GM18951 (cell line): ENCODE results near the gene CD40.

Experiments used
- POLR2A ChIP-seq: IDR thresholded peaks from 4 replicates; pipeline ENCODE4 v1.6.1; 2011; ENCODE audit warnings: mild to moderate bottlenecking; ENCODE audit not compliant: insufficient read length, insufficient read depth; ENCODE audit errors: extremely low read depth
- in situ Hi-C: fragments of 300-500 bp; cut with MboI; formaldehyde crosslinking; loops from one replicate; pipeline ENCODE4 v1.12.0; 2022; ENCODE audit warnings: low sequenced_read_pairs, mixed read lengths, inconsistent platforms; ENCODE audit not compliant: unreplicated experiment

CD40 gene

DNA sequence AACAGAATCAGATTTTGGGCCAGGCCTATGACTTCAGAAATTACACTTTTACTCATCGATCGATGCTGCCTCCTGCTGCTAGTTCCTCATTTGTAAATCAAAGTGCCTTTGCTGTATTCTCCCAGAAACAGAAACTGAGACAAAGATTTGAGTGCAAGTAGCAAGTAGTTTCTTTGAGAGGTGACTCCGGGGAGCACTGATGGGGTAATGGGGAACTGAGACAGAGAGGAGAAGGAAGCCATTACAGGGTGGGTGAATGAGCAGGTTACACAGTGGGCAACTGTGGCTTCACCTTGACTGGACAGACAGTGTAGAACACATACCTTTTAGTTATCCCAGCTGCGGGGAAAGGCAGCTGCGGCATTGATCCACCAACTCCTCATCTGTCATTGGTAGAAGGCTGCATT is 9.7 kb upstream of the CD40 start:
- no peak for TF ChIP-seq POLR2A
- in situ Hi-C loops: no loop called here

DNA sequence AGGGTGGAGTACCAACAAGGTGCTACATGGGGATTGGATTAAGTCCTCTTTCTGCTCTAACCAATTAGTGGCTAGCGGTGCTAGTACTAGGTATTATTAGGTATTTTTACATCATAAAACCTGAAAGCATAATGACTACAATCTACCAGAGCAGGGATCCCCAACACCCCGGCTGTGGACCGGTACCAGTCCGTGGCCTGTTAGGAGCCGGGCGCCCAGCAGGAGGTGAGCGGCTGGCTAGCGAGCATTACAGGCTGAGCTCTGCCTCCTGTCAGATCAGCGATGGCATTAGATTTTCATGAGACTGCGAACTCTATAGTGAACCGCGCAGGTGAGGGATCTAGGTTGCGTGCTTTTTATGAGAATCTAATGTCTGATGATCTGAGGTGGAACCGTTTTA is 9.1 kb upstream of the CD40 start:
- in situ Hi-C loops: no loop called here
- TF ChIP-seq POLR2A: no peak

DNA sequence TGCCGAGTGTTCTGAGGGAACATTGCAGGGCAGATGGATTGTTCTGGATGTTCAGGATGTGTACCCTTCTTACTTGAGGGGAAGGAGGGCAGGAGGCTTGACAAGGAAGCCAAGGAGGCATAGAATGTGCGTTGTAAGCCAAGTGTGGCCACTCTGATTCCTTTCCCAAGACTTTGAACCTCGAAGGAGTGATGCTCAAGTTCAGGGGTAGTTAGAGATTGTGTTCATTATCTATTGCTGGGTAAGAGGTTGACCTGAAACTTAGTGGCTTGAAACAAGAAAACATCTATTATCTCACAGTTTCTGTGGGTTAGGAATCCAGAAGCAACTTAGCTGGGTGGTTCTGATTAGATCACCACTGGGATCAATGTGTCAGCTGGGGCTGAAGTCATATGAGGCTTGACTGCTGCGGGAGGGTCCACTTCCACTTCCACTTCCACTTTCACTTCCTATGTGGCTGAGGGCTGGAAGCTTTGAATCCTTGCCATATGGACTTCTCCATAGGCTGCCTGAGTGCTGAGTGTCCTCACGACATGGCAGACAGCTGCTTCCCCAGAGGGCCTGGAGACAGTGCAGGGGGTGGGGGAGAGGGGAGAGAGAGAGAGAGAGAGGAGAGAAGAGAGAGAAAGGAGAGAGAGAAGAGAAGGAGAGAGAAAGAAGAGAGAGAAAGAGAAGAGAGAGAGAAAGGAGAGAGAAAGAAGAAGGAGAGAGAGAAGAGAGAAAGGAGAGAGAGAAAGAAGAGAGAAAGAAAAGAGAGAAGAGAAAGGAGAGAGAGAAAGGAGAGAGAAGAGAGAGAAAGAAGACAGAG is 6.9 kb upstream of the CD40 start:
- in situ Hi-C loops: no loop called here
- no peak for TF ChIP-seq POLR2A

DNA sequence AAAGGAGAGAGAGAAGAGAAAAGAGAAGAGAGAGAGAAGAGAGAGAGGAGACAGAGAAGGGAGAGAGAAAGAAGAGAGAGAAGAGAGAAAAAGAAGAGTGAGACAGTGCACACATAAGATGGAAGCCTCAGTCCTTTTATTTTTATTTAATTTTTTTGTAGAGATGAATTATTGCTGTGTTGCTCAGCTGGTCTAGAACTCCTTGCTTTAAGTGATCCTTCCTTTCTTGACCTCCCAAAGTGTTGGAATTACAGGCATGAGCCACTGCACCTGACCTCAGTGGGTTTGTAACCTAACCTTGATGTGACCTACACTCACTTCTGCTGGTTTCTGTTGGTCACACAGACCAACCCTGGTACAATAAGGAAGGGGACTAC is 6.3 kb upstream of the CD40 start:
- in situ Hi-C loops: no loop called here
- TF ChIP-seq POLR2A: no peak

DNA sequence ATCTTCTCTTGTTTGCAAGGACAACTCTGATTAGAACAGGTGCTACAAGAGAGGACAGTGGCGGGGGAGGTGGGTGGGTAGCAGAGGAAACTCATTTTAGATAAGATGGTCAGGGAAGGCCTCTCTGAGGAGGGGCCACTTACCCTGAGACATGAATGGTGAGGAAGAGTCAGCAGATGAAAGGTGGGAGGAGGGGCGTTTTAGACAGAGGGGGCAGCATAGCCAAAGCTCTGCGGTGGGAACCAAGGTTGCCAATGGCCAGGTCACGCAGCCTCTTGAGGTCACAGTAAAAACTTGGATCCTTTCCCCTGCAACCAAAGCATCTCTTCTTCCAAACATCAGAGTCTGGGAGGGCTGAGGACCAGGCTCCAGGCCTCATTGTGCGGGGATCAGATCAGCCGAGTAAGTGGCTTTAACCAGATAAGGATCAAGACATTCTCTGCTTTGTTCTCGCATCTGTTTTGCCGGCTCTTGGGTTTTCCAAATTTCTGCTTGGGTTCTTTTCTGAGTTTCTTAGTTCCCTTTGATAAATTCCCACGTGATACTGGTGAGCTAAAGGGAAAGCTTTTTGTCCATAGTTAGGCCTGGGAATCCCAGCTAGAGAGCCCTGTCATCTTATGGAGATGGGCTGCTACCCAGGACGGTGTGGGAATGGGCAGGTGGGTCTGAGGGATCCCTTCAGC is 5.5 kb upstream of the CD40 start:
- TF ChIP-seq POLR2A: no peak
- in situ Hi-C loops: no loop called here

DNA sequence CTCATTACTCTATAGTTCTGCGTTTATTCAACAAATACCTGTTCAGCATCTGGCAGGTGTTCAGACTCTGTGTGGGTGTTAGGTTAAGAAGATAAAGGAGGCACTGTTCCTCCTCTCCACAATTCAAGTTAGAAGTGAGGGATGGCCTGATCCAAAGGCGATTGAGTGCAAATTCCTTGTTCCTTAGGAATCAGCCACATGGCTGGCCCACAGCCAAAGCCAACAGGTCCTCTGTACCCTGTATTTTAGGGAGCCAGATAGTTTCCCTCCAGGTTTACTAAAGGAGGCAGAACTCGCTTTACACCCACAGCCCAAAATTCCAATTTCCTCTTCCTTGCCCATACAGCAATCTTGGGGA is 5.0 kb upstream of the CD40 start:
- no peak for TF ChIP-seq POLR2A
- in situ Hi-C loops: no loop called here

DNA sequence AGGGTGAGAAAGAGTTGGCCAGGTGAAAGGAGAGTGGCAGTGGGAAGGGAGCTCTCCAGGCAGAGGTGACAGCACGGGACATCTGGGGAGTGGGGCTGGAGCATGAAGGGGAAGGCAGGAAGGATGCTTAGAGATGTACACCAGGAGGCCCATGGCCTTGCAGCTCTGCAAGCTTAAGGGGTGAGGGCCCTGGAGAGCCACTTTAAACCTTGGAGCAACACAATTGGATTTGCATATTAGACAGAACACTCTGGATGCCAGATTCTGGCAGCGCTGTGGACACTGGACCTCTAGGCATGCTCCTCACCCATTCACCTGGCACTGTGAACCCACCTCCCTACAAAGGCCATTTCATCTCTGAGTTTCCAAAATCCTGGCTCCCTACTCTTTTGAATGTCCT is 3.7 kb upstream of the CD40 start:
- in situ Hi-C loops: no loop called here
- no peak for TF ChIP-seq POLR2A

DNA sequence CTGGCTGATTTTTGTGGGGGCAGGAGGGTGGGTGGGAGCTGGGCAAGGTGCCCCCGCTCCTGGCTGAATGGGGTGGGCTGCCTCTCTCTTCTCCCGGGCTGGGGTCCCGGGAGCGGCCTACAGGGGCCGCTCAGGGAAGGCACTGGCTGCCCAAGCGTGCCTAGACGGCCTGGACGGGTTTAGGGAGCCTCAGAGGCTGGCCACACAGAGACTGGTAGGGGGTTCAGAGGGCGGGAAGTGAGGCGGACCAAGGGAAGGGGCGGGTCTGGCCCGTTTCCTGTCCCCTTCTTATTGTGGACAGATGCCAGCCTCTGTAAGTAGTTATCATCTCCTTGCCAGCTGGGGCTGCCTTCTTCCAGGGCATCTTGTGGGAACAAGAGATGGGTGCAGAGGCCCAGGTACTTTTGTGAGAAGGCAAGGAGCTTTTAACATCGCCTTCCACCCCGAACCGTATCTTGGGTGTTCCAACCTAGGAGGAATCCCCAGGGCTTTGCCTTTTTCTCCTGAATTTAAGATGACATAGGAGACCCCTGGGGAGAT is 437 bp downstream of the CD40 start:
- in situ Hi-C loops: no loop called here
- TF ChIP-seq POLR2A: no peak

DNA sequence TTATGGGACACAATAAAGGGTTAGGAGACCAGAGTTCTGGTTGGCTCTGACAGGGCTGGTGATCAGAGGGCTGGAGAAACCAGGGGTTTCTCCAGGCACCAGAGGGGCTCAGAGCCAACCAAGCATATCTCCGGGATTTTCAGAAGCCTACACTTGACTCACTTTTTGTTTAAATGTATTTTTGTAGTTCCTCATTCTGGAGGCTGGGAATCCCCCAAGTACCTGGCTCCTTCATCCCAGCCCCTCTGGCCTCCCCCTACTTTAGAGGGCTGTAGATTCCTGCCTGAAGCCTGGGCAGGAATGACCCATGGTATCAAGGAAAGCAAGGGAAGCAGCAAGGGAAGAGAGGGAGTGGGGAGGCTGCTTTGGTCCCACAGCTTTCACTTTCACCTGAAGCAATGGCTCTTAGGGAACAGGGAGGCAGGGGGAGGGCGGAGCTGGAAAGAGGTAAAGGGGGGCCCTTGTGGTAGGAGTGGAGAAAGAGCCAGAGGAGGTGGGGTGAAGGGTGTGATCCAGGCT is 973 bp downstream of the CD40 start:
- TF ChIP-seq POLR2A: no peak
- in situ Hi-C loops: no loop called here

DNA sequence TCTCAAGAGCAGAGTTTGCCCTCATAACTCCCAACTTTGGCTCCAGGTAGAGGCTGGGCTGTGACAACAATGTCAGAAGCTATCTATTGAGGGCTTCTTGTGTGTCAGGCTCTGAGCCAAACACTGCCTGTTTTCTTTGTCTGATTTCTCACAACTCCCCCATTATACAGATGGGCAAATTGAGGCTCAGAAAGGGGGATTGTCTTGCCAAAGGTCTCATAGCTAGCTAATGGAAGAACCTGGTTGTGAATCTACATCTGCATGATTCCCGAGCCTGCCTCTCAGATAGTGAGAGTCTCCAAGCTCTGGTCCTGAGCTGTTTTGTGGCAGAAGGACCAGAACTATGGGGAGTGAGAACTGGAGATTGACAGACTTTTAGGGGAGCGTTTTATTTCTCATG is 1.4 kb downstream of the CD40 start:
- no peak for TF ChIP-seq POLR2A
- in situ Hi-C loops: no loop called here

DNA sequence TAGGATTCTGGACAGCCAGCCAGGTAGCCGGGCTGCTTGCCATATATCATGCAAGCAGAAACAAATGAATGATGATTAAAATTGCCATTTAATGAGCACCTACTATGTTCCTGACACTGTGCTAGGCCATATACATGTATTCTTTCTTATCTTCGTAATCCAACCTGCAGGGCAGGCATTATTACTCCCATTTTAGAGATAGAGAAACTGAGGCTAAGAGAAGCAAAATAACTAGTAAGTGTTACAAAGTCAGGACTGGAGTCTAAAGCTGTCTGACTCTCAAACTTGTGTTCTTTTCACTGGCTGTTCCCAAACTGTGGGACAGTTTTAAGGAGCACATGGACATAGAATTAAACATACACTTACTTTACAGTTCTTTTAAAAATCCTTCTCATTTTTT is 2.0 kb downstream of the CD40 start:
- in situ Hi-C loops: no loop called here
- no peak for TF ChIP-seq POLR2A

DNA sequence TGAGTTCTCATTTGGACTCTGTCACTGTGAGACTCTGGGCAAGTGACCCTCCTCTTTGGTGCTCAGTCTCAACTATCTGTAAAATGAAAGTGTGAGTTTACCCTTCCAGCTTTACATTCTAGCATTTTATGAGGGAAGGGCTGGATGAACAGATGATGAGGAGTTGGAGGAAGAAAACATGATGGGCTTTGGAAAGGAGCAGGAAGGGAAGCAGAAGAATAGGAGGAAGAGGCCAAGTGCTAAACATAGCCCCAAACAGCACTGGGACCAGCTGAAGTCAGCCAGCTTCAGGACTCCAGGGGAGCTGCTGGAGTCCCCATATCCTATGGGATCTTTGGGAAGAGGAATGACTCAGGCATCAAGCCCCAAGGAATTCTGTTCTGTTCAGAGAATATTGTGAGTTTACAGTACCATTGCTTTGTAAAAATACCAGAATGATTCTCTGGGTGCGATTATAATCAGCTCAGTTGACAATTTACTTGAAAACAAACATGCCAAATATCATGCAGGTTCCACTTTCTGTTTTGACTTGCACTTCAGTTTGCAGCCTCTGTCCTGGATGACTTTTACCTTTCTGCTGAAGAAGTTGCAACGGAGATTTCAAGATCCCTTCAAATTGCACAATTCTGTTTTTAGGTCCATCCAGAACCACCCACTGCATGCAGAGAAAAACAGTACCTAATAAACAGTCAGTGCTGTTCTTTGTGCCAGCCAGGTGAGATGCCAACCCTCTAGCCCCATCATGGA is 3.2 kb downstream of the CD40 start:
- no peak for TF ChIP-seq POLR2A
- in situ Hi-C loops: no loop called here

DNA sequence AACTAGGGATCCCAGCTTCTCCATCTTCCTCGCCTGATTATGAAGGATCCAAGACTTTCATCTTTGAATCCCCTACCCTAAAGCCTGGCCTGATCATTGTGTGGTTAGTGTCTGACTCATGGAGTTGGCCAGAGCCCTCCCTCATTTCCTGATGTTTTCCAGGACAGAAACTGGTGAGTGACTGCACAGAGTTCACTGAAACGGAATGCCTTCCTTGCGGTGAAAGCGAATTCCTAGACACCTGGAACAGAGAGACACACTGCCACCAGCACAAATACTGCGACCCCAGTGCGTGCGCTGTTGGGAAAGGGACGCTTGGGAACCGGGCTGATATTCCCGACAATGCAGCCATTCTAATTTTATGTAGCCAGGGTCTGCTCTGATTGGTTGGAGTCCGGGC is 4.0 kb downstream of the CD40 start:
- no peak for TF ChIP-seq POLR2A
- in situ Hi-C loops: no loop called here
